ENCODE measurements around the gene PLXNA1. TPM values are rescaled to one million over a fixed set of nuclear protein-coding genes. Genes with fewer than 3 reads are reported as not detected.

Gene PLXNA1
- total RNA-seq, 1 donor from 2014 or later = 46.9 TPM

DNA sequence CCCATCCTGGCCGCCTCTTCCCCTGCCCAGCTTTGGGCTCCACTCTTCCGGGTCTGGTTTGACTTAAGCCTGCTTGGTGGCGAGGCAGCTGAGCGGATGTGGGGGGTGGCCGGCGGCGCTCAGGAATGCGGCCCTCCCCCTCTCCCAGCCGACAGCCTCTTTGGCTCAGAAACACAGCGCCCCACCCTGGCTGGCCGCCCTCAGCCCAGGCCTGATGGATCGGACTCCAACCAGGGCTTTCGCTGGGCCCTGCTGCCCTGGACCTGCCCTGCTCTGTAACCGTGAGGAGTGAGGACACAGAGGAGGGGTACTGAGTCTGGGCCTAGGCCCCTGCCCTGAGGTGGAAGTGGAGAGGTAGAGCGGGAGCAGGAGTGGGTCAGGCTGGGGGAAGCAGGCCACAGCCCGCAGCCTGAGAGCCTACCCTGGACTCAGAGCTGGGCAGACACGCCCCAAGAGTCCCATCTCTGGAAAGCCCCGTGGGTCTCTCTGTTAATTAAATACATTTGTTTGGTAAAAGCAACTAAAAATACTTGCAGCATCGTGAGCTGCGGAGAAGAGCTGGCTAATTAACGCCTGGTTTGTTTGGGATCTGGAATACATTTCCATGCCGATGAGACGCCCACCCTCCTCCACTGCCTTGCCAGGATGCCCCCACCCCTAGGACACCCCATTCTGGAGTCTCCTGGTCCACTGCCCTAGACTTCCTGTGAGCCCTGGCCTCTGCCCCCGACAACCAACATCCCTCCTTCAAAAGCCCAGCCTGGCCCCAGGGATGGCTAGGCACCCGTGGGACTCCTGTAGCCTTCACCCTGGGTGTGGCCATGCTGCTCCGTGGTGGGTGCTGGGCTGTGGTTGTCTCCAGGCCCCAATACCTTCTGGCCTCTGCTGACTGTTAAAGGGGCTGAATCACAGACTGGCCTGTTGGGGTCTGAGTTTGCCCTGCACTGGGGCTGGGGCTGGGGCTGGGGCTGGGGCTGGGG is 19.6 kb downstream of the PLXNA1 start:
- peak; percentile 93 for DNase-seq

- DNase-seq = no peak
These were observed 20.2 kb downstream of the PLXNA1 start for GRCh38 chr3:127003175-127003555.

GRCh38 chr3:127003601-127004280 is 20.8 kb downstream of the PLXNA1 start:
- no peak for DNase-seq

DNA sequence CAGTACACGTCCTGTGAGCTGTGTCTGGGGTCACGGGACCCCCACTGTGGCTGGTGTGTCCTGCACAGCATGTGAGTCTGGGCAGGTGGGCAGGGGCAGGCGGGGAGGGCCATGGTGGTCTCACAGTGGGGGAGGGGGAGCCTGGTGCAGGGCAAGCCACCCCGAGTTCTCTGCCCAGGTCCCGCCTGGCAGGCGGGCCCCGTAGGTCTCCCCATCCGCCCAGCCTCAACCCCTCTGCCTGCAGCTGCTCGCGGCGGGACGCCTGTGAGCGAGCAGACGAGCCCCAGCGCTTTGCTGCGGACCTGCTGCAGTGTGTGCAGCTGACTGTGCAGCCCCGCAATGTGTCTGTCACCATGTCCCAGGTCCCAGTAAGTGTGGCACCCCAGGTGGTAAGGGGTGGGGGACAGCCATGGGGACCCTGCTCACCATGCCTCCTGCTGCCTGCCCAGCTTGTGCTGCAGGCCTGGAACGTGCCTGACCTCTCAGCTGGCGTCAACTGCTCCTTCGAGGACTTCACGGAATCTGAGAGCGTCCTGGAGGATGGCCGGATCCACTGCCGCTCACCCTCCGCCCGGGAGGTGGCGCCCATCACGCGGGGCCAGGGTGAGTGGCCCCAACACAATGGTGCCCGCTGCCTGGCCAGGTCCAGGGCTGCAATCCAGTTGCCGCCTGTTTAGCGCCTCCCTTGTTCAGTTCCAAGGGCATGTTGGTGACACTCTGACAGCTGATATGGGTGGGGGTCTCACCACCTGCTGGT is 21.9 kb downstream of the PLXNA1 start:
- peak; percentile 41 for DNase-seq

DNA sequence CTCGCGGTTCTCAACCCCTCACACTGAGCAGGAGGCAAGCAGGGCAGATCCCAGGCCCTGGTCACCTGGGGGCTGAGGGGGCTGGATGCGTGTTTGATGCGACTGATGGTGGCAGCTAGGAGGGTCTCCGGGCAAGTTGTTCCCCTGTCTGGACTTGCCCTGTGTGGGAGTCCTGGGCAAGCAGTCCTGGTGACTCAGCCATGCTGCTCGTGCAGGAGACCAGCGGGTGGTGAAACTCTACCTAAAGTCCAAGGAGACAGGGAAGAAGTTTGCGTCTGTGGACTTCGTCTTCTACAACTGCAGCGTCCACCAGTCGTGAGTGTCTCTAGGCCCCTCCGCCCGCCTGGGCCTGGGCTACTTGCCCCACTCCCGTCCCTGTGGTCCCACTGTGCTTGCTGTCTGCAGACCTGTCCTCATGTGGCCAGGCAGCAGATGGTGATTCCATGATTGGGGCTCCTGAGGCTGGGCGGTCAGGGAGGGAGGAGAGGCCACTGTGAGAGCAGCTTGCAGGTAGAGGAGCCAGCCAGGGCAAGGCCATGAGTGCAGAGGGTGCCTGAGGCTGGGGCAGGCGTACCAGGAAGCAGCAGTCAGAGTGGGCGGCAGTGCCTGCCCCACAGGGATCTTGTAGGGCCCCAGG is 23.1 kb downstream of the PLXNA1 start:
- no peak for DNase-seq

DNA sequence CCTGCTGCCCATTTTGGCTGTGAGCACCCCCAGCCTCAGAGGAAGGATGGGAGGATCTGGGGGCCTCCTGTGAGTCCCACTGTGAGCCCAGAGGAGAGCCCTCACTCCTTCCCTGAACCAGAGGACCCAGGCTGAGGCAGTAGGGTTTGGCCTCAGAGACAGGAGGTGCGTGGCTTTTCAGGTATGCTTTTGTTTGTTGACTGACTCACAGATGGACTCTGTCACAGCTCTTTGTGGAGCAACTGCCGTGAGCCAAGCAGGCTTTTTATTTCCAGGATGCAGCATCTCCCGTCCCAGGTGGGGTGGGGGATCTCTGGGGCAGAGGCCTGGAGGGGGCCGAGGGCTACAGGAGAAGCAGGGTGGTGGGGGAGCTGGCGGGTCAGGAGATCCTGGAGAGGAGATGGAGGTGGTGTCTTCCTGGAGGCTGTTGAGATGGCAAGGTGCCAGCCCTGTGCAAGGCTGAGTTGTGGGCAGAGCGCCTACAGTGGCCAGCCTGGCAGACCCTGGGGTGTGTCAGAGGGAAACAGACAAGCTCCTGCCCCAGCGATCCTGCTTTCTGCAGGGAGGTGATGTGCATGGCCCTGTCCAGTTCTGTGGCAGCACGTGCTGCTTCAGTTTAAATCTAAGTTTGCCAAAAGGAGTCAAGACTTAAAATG is 24.0 kb downstream of the PLXNA1 start:
- no peak for DNase-seq

GRCh38 chr3:127008236-127008635 is 25.3 kb downstream of the PLXNA1 start:
- no peak for DNase-seq

DNA sequence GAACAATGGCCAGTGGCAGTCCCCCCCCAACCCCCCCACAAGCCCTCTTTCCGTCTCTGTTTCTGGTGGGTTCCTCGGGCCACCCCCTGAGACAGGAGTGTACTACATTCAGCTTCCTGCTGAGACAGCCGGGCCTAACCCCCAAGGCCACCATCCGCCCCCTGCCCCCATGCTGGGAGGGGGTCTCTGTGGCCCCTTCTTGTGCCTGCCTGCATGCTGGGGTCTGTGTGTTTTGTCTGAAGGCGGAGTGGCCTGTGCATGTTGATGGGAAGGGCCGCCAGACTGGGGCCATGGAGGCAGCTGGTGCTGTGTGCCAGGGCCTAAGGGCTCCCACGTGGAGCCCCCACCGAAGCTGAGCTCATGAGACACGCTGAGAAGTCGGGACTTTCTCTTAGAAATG is 26.6 kb downstream of the PLXNA1 start:
- no peak for DNase-seq

DNA sequence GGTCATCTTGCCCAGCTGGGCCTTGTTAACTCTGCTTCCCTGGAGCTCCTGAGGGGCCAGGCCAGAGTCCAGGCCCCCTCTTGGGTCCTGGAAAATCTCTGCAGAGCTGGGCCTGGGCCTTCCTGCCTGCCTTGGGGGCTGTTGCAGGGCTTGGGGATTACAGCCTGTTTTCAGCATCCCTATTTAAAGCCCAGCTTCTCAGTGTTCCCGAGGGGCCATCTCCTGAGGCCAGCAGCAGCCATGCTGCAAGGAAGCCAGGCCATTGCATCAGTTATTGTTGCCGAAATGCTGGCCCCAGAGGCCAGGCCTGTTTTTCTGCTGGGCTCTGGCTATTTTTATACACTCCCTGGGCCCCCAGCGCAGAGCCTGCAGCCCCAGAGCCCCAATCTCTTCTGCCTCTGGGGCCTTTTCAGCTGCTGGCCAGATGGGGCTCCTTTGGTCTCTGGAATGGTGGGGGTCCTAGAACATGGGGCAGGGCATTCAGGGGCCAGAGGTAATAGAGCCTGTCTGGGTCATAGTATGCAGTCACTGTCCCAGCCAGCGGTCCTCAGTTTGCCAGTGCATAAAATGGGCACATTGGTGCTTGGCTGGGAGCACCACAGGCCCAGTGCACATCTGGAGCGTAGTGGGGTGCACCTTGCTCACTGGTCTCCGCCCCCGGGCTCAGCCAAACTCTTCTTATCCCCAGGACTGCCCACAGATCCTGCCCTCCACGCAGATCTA is 28.5 kb downstream of the PLXNA1 start:
- no peak for DNase-seq

DNA sequence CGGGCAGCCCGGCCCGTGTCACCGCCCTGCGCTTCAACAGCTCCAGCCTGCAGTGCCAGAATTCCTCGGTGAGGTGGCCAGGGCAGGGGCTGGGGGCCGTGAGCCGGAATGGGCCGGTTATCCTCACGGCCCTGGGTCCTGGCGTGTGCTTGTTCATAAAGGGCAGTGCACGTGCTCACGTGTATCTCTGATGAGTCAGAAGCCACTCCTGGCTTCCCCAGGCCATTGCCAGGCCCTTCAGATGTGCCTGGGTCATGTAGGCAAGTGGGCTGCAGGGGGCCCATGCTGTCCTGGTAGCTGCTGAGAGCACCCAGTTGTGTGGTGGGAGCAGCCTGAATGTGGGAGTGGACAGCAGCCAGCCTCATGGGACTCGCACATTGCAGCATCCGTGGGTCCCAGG is 29.2 kb downstream of the PLXNA1 start:
- no peak for DNase-seq

DNA sequence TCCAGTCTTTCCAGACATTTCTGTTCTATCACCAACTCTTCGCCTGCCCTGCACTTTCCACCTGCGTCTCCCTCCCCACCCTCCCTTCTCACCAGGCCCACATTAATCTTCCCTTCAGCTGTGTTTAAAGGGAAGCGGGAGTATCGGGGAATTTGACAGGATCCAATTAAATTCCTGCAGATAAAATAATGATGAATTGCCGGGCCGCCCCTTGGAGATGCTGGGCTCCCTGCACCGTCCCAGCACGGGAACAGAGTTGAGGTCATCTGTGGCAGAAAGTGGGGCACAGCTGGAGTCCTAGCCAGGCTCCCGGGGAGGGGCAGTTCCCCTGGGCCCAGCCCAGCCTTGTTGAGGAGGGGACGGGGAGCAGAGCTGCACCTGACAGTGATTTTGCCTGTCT is 30.3 kb downstream of the PLXNA1 start:
- no peak for DNase-seq

GRCh38 chr3:127013758-127014535 is 31.0 kb downstream of the PLXNA1 start:
- DNase-seq = no peak

DNA sequence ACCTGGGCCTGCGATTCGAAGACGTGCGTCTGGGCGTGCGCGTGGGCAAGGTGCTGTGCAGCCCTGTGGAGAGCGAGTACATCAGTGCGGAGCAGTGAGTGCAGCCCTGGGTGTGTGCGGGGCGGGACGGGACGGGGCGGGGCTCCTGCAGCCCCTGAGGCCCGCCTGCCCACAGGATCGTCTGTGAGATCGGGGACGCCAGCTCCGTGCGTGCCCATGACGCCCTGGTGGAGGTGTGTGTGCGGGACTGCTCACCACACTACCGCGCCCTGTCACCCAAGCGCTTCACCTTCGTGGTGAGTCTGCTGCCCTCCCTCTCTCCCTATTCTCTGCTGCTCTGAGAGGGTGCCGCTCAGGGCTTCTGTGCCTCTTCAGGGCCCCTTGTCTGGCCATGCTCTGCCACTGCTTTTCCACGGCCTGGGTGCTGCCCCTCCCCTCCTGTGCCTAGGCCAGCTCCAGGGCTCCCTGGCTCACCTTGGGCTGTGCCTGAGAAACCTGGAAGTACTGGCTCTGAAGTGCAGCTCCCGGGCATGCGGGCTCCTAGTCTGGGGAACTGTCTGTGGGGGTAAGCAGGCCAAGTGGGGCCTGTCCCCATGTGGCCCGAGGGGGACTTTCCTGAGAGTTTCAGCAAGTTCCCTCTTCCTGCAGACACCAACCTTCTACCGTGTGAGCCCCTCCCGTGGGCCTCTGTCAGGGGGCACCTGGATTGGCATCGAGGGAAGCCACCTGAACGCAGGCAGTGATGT is 31.8 kb downstream of the PLXNA1 start:
- no peak for DNase-seq

DNA sequence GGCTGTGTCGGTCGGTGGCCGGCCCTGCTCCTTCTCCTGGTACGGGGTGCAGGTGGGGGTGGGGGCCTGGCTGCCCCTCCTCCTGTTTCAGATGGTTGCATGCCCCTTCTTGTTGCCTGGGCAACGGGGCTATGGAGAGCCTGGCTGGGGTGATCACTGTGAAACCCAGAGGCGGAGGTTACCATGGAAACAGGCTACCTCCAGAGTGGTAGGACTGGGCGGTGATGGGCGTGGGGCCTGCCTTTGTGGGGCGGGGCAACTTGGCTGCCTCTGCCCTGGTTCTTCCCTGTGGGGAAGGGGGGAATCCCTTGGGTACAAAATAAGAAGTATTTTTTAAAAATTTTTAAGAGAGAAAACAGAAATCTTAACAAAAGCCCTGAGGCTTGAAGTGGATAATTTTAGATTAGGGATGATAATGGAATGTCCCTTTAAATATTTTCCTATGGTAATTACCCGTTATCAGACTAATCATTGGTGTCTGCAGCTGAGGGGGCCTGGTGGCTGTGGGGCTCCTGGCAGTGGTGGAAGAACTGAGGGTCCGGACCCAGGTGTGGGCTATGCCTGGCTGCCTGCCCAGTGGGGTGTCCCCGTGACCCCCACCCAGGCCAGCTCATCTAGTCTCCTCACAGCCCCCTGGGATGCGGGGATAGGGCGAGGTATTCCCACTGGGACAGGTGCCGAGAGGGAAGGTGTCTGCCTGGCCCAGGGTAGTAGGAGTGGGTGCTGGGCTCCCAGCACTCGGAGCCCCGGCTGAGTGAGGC is 32.5 kb downstream of the PLXNA1 start:
- no peak for DNase-seq

DNA sequence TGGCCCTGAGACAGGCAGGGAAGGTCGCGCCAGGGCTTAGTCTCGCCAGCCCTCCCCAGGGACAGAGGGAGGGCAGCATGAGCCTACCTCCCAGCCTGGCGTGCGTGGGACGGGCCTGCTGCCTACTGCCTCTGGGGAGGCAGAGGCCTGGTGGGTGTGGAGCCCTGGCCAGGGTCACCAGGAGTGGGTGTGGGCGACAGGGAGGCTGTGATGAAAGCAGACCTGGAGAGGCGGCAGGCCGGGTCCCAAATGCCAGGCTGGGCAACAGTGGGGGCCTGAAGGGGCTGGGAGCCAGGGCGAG is 33.1 kb downstream of the PLXNA1 start:
- DNase-seq = no peak

- no peak for DNase-seq
These were observed 33.5 kb downstream of the PLXNA1 start for GRCh38 chr3:127016461-127016860.

- no peak for DNase-seq
These were observed 34.3 kb downstream of the PLXNA1 start for GRCh38 chr3:127017229-127017628.

DNA sequence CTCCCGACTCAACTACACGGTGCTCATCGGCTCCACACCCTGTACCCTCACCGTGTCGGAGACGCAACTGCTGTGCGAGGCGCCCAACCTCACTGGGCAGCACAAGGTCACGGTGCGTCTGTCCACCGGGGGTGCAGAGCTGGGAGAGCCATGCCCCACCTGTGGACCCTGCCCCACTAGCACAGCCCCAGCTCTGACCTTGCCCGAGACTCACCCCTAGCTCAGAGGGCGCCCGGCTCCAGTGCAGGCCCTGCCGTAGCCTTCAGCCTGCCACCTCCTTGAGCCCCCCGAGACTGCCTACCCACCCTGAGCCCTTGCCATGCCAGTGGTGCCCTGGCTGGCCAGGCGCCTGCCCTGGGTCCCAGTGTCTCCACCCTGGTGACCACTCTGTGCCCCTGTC is 34.9 kb downstream of the PLXNA1 start:
- no peak for DNase-seq

- no peak for DNase-seq
These were observed 35.5 kb downstream of the PLXNA1 start for GRCh38 chr3:127018306-127018828.
